Immature natural killer cell (primary cell): ENCODE data around the gene SLC8A1. TPM values are rescaled to one million over a fixed set of nuclear protein-coding genes. Genes with fewer than 3 reads are reported as not detected.

ENCODE experiments used
- DNase-seq, 3 donors: peaks; one replicate each; pipeline ENCODE4 v3.0.0; 2022; ENCODE audit warnings: mixed read lengths in 1 of 3
- H3K27ac Mint-ChIP-seq, 6 donors: one replicate each; pipeline ENCODE4 v1.8.0; 2020; ENCODE audit warnings: mixed read lengths in 6 of 6, mild to moderate bottlenecking in 5 of 6, inconsistent platforms in 4 of 6, moderate library complexity in 3 of 6
- H3K27me3 Mint-ChIP-seq, 3 donors: one replicate each; pipeline ENCODE4 v1.8.0; 2020 to 2021; ENCODE audit warnings: low read depth in 3 of 3, mild to moderate bottlenecking in 3 of 3, mixed read lengths in 3 of 3, moderate library complexity in 3 of 3, inconsistent platforms in 1 of 3
- H3K36me3 Mint-ChIP-seq, 3 donors: one replicate each; pipeline ENCODE4 v1.8.0; 2020; ENCODE audit warnings: mixed read lengths in 3 of 3, inconsistent platforms in 2 of 3, mild to moderate bottlenecking in 2 of 3
- H3K4me1 Mint-ChIP-seq, 2 donors: one replicate each; pipeline ENCODE4 v1.8.0; 2020; ENCODE audit warnings: inconsistent platforms in 2 of 2, mild to moderate bottlenecking in 2 of 2, mixed read lengths in 2 of 2, moderate library complexity in 1 of 2
- H3K4me3 Mint-ChIP-seq, 5 donors: one replicate each; pipeline ENCODE4 v1.8.0; 2020; ENCODE audit warnings: mild to moderate bottlenecking in 5 of 5, mixed read lengths in 5 of 5, inconsistent platforms in 3 of 5, moderate library complexity in 3 of 5
- H3K9me3 Mint-ChIP-seq, 6 donors: one replicate each; pipeline ENCODE4 v1.8.0; 2020; ENCODE audit warnings: mild to moderate bottlenecking in 6 of 6, mixed read lengths in 6 of 6, inconsistent platforms in 4 of 6, moderate library complexity in 3 of 6
- polyA plus RNA-seq, 3 donors: library from polyadenylated mRNA; unstranded; fragments of 300-500 nt; fragmentation: Illumina TruSeq; gene quantifications; one replicate each; pipeline ENCODE4 v1.2.3, GENCODE V29; 2021

Gene SLC8A1
- polyA plus RNA-seq, 3 donors from 2014 or later = 0.01 to 0.34 (median 0.11) TPM

DNA sequence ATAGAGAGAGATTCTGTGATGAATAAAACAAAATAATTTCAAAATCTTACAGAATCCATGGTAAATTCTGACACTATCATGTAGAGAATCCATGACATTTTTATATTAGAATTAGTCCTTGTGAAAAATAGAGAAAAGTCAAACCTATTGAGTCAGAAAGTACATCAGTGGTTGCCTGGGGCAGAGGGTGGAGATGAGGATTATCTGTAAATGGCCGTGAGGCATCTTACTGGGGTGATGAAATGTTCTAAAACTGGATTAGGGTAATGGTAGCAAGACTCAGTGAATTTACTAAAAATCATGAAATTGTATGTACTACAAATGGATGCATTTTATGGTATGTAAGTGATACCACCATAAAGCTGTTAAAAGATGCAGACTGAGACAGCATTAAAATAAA lies 323.1 kb downstream of the SLC8A1 start:
- H3K36me3 Mint-ChIP-seq = no peaks in the 10 kb centered on the region
- no peak overlapping the region for H3K27ac Mint-ChIP-seq
- H3K27me3 Mint-ChIP-seq = peaks cover 0 to 1% (median 0%) of the 10 kb centered on the region in 3 donors
- peaks cover 0 to 8% (median under 1%) of the 10 kb centered on the region in 6 donors for H3K9me3 Mint-ChIP-seq
- DNase-seq = no peak
- no peak overlapping the region for H3K4me3 Mint-ChIP-seq
- no peaks in the 10 kb centered on the region for H3K4me1 Mint-ChIP-seq

DNA sequence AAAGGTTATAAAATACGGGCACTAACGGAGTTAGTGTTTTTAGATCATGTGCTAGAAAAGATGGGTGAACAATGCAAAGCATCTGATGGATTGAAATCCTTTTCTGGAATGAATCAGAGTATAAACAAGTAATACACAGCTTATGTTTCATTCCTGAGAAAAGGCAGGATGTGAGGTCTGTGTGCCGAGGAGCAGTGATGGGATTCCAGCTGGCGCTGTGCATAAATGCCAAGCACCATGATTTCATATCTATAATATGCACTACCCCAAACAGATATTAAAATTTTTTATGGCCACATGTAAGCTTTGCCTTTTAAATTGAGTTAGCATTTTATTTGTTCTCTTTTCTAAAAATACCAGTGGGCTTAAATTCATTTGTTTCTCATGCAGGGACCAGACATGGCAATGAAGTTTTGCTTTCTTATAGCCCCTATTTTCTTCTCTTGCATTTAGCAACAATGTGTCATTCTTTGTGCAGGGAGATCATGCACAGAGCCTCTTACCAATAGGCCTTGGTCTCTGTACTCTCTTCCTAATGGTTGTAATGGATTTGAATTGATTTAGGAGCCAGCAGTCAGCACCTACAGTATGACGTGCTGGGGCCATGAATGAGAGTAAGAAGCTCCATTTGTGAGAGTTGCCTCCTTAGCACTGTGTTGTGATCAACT lies 323.9 kb downstream of the SLC8A1 start:
- Mint-ChIP-seq H3K4me1 (no peaks in the 10 kb centered on the region), H3K27ac (no peak overlapping the region), H3K27me3 (peaks cover 0 to 1% (median 0%) of the 10 kb centered on the region in 3 donors), H3K9me3 (peaks cover 0 to 7% (median under 1%) of the 10 kb centered on the region in 6 donors), H3K4me3 (no peak overlapping the region), H3K36me3 (no peaks in the 10 kb centered on the region)
- DNase-seq = no peak

DNA sequence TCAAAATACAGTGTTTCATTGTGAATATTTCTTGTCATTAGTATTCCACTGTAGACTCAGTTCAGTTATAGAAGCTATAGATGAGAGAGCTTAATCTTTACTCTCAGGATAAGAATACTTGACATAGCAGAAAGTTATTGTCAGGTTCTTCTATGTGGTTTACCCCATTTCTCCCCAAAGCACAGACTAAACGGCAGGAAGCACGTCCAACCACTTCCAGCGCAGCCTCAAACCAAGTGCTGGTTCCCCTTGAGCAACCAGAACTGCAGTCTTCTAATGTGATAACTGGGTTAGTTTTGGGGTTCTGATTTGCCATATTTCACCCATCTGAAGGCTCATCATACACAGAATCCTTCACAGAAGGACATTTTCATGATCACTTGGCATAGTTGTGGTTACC lies 324.7 kb downstream of the SLC8A1 start:
- DNase-seq = no peak
- Mint-ChIP-seq H3K36me3 (no peaks in the 10 kb centered on the region), H3K27me3 (peaks cover 0 to 1% (median 0%) of the 10 kb centered on the region in 3 donors), H3K4me3 (no peak overlapping the region), H3K9me3 (peaks cover 0 to 2% (median 0%) of the 10 kb centered on the region in 6 donors), H3K4me1 (no peaks in the 10 kb centered on the region), H3K27ac (no peak overlapping the region)

DNA sequence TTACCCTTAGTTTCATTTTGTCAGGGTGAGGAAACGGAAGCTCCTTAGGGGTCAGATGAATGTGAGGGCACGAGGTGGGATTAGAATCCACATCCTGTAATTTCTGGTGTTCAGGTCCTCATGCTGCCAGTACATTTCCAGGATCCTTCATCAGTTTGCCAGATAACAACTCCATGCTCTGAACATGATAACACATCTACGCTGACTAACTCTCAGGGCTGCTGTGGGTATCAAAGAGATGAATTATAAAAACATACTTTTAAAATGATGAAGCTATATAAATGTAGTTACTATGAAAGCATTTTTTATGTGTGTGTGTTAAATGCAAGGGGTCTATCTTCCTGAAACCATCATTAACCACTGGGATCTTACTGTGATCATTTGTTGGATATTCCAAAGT lies 325.9 kb downstream of the SLC8A1 start:
- H3K27me3 Mint-ChIP-seq = peaks cover 0 to 1% (median 0%) of the 10 kb centered on the region in 3 donors
- no peak for DNase-seq
- no peaks in the 10 kb centered on the region for H3K36me3 Mint-ChIP-seq
- peaks cover 0 to 3% (median 0%) of the 10 kb centered on the region in 6 donors for H3K9me3 Mint-ChIP-seq
- no peak overlapping the region for H3K27ac Mint-ChIP-seq
- H3K4me3 Mint-ChIP-seq = no peak overlapping the region
- no peaks in the 10 kb centered on the region for H3K4me1 Mint-ChIP-seq

- peaks cover 0 to 1% (median 0%) of the 10 kb centered on the region in 3 donors for H3K27me3 Mint-ChIP-seq
- H3K4me3 Mint-ChIP-seq = no peak overlapping the region
These were observed 328.1 kb downstream of the SLC8A1 start for GRCh38 chr2:40123746-40124145.

DNA sequence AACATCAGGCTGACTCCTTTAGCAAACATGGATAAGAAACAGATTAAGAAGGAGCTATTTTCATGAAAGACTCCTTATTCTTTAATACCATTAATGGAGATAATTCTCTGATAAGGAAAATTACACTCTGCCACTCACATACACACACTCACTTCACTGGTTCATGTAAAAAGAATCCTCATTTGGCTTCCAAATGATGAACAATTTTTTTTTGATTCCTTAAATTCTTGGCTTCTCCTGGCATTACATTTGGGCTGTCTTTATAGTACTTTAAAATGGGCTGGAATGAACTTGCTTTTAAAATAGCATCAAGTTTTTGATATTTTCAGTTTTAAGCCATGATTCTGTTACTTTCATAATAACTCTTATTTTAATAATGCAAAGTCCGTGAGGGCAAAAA lies 328.6 kb downstream of the SLC8A1 start:
- H3K27me3 Mint-ChIP-seq = peaks cover 0 to 1% (median 0%) of the 10 kb centered on the region in 3 donors
- no peak overlapping the region for H3K4me3 Mint-ChIP-seq
- no peaks in the 10 kb centered on the region for H3K4me1 Mint-ChIP-seq
- H3K36me3 Mint-ChIP-seq = no peaks in the 10 kb centered on the region
- no peak for DNase-seq
- H3K27ac Mint-ChIP-seq = no peak overlapping the region
- H3K9me3 Mint-ChIP-seq = peaks cover 0 to 6% (median 0%) of the 10 kb centered on the region in 6 donors

More at GRCh38 chr2:40123746-40124145, 328.1 kb downstream of the SLC8A1 start:
- no peak overlapping the region for H3K27ac Mint-ChIP-seq
- no peaks in the 10 kb centered on the region for H3K4me1 Mint-ChIP-seq
- no peak for DNase-seq
- H3K36me3 Mint-ChIP-seq = no peaks in the 10 kb centered on the region
- H3K9me3 Mint-ChIP-seq = peaks cover 0 to 6% (median 0%) of the 10 kb centered on the region in 6 donors

DNA sequence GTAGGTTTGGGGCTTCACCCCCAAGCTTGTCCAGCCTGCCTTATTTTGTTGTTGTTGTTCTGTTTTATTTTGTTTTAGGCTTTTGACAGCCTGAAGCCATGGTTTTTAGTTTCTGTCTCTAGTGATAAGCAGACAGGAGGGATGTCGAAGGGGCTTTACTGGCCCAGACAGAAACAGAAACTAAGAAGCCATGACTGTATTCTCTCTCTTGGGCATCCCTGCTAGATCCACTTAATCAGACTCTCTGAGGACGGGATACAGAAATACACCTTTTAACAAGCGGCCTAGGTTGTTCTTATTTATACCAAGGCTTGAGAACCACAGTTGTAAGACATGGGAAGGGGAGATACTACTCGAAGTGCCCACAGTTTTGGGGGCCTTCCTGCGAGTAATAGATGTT lies 330.9 kb downstream of the SLC8A1 start:
- H3K9me3 Mint-ChIP-seq = peaks cover 0 to 6% (median 0%) of the 10 kb centered on the region in 6 donors

GRCh38 chr2:40120026-40120425 lies 331.9 kb downstream of the SLC8A1 start:
- Mint-ChIP-seq H3K36me3 (no peaks in the 10 kb centered on the region), H3K27ac (no peak overlapping the region), H3K9me3 (peaks cover 0 to 6% (median 0%) of the 10 kb centered on the region in 6 donors), H3K27me3 (peaks cover 0 to 2% (median 0%) of the 10 kb centered on the region in 3 donors), H3K4me3 (no peak overlapping the region), H3K4me1 (no peaks in the 10 kb centered on the region)
- DNase-seq = no peak

More for the DNA sequence above, 330.9 kb downstream of the SLC8A1 start:
- Mint-ChIP-seq H3K27me3 (peaks cover 0 to 1% (median 0%) of the 10 kb centered on the region in 3 donors), H3K4me3 (no peak overlapping the region), H3K27ac (no peak overlapping the region), H3K36me3 (no peaks in the 10 kb centered on the region), H3K4me1 (no peaks in the 10 kb centered on the region)
- no peak for DNase-seq

- Mint-ChIP-seq H3K4me3 (no peak overlapping the region), H3K9me3 (peaks cover 0 to 7% (median 0%) of the 10 kb centered on the region in 6 donors), H3K36me3 (no peaks in the 10 kb centered on the region), H3K4me1 (no peaks in the 10 kb centered on the region), H3K27me3 (peaks cover 0 to 2% (median 1%) of the 10 kb centered on the region in 3 donors), H3K27ac (no peak overlapping the region)
- DNase-seq = no peak
These were observed 333.3 kb downstream of the SLC8A1 start for GRCh38 chr2:40118622-40119021.

DNA sequence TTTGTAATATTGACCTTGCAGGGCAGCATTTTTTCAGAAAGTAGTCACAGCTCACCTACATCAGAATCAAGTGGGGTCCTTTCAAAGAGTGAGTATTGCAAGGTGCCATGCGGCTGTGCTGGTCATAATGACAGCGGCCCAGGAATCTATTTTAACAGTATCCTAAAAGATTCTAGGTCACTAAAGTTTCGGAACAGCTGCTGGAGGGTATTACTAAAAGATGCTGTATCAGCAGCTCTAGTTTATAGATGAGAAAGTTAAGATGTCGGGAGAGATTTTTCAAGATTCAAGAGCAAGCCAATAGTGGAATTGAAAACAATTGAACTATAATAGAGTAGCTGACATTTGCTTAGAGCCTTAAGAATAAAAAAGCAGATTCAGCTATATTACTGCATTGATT lies 336.0 kb downstream of the SLC8A1 start:
- Mint-ChIP-seq H3K4me1 (no peaks in the 10 kb centered on the region), H3K27me3 (peaks cover 0 to 2% (median 1%) of the 10 kb centered on the region in 3 donors), H3K27ac (no peak overlapping the region), H3K36me3 (no peaks in the 10 kb centered on the region), H3K9me3 (peaks cover 0 to 4% (median 0%) of the 10 kb centered on the region in 6 donors), H3K4me3 (no peak overlapping the region)
- no peak for DNase-seq

DNA sequence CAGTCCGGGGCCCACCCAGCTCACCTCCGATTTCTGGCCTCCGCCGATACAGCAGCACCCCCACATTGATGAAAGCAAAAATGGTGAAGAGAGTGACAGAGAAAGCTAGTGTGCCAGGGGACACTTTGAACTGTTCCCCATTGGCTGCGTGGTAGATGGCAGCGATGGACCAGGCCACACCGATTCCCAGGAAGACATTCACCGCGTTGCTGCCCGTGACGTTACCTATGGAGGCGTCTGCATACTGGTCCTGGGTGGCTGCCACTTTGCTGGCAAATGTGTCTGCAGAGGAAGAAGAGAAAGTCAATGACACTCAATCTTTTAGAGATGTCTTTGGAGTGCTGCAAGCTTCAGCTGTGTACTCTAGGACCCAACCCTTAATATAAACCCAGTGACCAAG lies 336.5 kb downstream of the SLC8A1 start:
- H3K4me3 Mint-ChIP-seq = no peak overlapping the region
- H3K27me3 Mint-ChIP-seq = peaks cover 0 to 2% (median 1%) of the 10 kb centered on the region in 3 donors
- H3K27ac Mint-ChIP-seq = no peak overlapping the region

DNA sequence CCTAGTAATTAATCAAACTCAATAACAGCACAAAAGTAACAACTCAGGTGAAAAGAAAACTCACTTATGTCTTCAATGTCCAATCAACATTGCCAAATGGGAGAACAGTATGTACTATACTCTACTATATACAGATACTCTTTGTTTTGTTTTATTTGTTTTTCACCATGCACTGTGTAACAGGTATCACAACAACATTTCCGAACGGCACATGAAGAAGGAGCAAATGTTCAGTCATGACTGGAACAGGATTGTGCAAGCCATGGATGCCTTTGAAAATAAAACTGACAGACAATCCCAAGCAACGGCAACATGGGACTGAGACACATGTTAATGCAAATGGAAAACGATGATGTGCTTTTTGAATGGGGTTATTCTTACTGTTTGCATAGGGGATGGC lies 337.9 kb downstream of the SLC8A1 start:
- no peak overlapping the region for H3K27ac Mint-ChIP-seq

More for the DNA sequence above, 336.5 kb downstream of the SLC8A1 start:
- Mint-ChIP-seq H3K4me1 (no peaks in the 10 kb centered on the region), H3K9me3 (peaks cover 0 to 2% (median 0%) of the 10 kb centered on the region in 6 donors), H3K36me3 (no peaks in the 10 kb centered on the region)
- DNase-seq = no peak

DNA sequence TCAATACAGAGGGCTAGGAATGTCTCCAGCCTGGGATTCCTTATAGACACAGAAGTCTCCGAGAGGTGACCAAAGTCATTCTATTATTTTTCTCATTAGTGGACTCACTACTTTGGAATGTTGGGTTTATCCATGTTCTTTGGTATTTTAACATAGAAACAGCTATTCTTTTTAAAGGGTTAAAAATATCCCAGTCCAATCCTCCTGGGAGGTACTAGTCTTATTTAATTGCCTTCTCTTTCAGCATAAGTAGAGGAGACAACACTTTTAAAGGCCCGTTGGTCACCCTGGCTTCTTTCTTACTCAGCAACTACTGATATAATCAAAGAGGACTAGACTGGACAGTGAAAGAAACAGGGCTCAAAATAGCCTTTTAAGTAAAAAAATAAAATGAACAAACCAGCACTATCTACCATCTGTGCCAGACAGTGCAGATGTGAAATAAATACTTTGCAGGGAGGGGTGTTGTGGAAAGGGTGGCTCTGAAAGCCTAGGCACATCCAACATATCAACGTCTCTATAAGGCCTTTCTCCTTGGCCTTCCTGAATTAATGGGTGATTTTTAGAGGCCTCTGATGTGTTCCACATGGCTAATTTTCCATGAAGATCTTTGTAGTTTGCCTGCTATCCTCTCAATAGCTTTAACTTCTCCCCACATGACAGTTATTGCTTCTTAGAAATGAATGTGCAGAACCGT lies 338.5 kb downstream of the SLC8A1 start:
- DNase-seq = no peak
- no peaks in the 10 kb centered on the region for H3K4me1 Mint-ChIP-seq
- H3K36me3 Mint-ChIP-seq = no peaks in the 10 kb centered on the region
- H3K4me3 Mint-ChIP-seq = no peak overlapping the region
- H3K27me3 Mint-ChIP-seq = peaks cover 0 to 2% (median 1%) of the 10 kb centered on the region in 3 donors
- H3K27ac Mint-ChIP-seq = no peak overlapping the region
- peaks cover 0 to 4% (median under 1%) of the 10 kb centered on the region in 6 donors for H3K9me3 Mint-ChIP-seq

More for the DNA sequence above, 337.9 kb downstream of the SLC8A1 start:
- H3K4me1 Mint-ChIP-seq = no peaks in the 10 kb centered on the region
- DNase-seq = no peak
- H3K4me3 Mint-ChIP-seq = no peak overlapping the region
- peaks cover 0 to 4% (median under 1%) of the 10 kb centered on the region in 6 donors for H3K9me3 Mint-ChIP-seq
- H3K27me3 Mint-ChIP-seq = peaks cover 0 to 2% (median 1%) of the 10 kb centered on the region in 3 donors
- H3K36me3 Mint-ChIP-seq = no peaks in the 10 kb centered on the region

- no peak for DNase-seq
- no peak overlapping the region for H3K27ac Mint-ChIP-seq
- H3K36me3 Mint-ChIP-seq = no peaks in the 10 kb centered on the region
- H3K27me3 Mint-ChIP-seq = peaks cover 0 to 2% (median 1%) of the 10 kb centered on the region in 3 donors
- peaks cover 0 to 4% (median 2%) of the 10 kb centered on the region in 6 donors for H3K9me3 Mint-ChIP-seq
- no peaks in the 10 kb centered on the region for H3K4me1 Mint-ChIP-seq
- H3K4me3 Mint-ChIP-seq = no peak overlapping the region
These were observed 342.5 kb downstream of the SLC8A1 start for GRCh38 chr2:40109381-40109780.
